Activated naive CD4-positive, alpha-beta T cell treated with anti-CD3 and anti-CD28 coated beads for 36 hours (primary cell): Measurements from ENCODE around the gene HOXC11. TPM values are rescaled to one million over a fixed set of nuclear protein-coding genes. Genes with fewer than 3 reads are reported as not detected.
A peak's percentile ranks its signal among the peaks of the same experiment; 100 is the strongest.

Experiments
- CTCF ChIA-PET: fragments of 350-600 bp; sonication (Branson Sonifier 250); formaldehyde crosslinking; loops from one replicate; lab custom pipeline; 2021; ENCODE audit warnings: antibody characterized with exemption; lab: Charles Lee
- DNase-seq: peaks from one replicate; pipeline ENCODE4 v3.0.0-alpha.2; 2020
- H3K27ac Mint-ChIP-seq: one replicate; pipeline ENCODE4 v1.8.0; 2021; ENCODE audit warnings: mild to moderate bottlenecking, mixed read lengths
- H3K27me3 Mint-ChIP-seq: one replicate; pipeline ENCODE4 v1.8.0; 2021; ENCODE audit warnings: low read depth, mixed read lengths
- H3K36me3 Mint-ChIP-seq: one replicate; pipeline ENCODE4 v1.8.0; 2021; ENCODE audit warnings: low read depth, mixed read lengths
- H3K4me1 Mint-ChIP-seq: one replicate; pipeline ENCODE4 v1.8.0; 2021; ENCODE audit warnings: low read depth, mixed read lengths
- H3K4me3 Mint-ChIP-seq: one replicate; pipeline ENCODE4 v1.8.0; 2021; ENCODE audit warnings: mild to moderate bottlenecking, moderate library complexity, mixed read lengths
- H3K9me3 Mint-ChIP-seq: one replicate; pipeline ENCODE4 v1.8.0; 2021; ENCODE audit warnings: mixed read lengths
- intact Hi-C: fragments of 100-400 bp; cut with micrococcal nuclease; formaldehyde crosslinking; loops from one replicate; pipeline ENCODE4 v1.15.1; 2023
- total RNA-seq, 2 experiments: library from RNA; stranded (reverse); gene quantifications; one replicate each; pipeline ENCODE4 v1.2.3, GENCODE V29; 2021

Gene HOXC11
- total RNA-seq, 2 experiments from 2014 or later, result not detected

DNA sequence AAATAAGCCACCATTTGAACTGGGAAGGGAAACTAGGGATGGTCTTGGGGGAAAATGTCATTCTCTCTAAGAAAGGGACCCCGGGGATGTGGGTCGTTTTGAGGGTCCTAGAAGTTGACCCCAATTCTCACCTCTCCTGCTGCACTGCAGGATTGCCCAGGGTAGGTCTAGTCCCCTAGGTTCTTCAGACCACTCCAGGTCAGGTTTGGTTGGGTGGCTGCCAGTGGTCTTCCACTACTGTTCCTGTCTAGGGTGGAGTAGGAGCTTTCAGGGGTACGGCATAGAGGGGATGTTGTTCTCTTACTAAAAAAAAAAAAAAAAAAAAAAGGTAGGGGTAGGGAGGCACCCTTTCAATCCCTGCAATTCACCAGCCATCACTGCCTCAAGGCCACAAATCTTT is 43.1 kb downstream of the HOXC11 start:
- Mint-ChIP-seq H3K4me3 (no peak overlapping the region), H3K36me3 (no peaks in the 10 kb centered on the region), H3K9me3 (no peaks in the 10 kb centered on the region), H3K27me3 (peaks cover 76% of the 10 kb centered on the region), H3K27ac (no peak overlapping the region), H3K4me1 (peaks cover 27% of the 10 kb centered on the region)
- CTCF ChIA-PET, result interaction anchor here (0.6 to 2.4 kb wide), 6 partner anchors 11 to 199 kb away, joined by 3 to 12 read pairs (median 5); partner anchors contain the start of gene HOXC5
- intact Hi-C loops, result loop anchor here (5.0 kb wide), 1 partner anchor 351 kb away; no protein-coding TSS in a partner anchor
- no peak for DNase-seq

DNA sequence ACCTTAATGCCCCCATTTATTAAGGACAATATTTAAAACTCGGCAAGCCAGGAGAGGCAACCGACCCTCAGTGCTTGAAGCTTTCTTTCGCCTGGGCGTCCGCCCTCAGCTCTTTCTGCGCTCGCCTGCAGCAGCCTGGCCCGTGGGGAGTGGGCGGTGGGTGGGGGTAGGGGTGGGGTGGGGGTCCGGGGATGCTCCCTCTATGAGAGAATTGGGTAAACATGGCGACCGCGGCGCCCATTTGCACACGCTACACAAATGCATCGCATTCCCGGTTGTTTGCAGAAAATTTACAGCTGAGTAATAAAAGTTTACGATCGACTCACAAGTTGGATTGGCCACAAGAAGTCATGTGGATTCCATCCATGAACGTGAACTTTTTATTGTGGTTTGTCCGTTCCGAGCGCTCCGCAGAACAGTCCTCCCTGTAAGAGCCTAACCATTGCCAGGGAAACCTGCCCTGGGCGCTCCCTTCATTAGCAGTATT is 43.6 kb downstream of the HOXC11 start:
- DNase-seq, result no peak
- H3K4me3 Mint-ChIP-seq, result no peak overlapping the region
- intact Hi-C loops, result loop anchor here (5.0 kb wide), 1 partner anchor 351 kb away; no protein-coding TSS in a partner anchor
- no peaks in the 10 kb centered on the region for H3K9me3 Mint-ChIP-seq
- CTCF ChIA-PET, result interaction anchor here (0.6 to 2.4 kb wide), 6 partner anchors 11 to 199 kb away, joined by 3 to 12 read pairs (median 5); partner anchors contain the start of gene HOXC5
- H3K27me3 Mint-ChIP-seq, result peaks cover 75% of the 10 kb centered on the region
- H3K36me3 Mint-ChIP-seq, result no peaks in the 10 kb centered on the region
- peaks cover 24% of the 10 kb centered on the region for H3K4me1 Mint-ChIP-seq
- no peak overlapping the region for H3K27ac Mint-ChIP-seq

DNA sequence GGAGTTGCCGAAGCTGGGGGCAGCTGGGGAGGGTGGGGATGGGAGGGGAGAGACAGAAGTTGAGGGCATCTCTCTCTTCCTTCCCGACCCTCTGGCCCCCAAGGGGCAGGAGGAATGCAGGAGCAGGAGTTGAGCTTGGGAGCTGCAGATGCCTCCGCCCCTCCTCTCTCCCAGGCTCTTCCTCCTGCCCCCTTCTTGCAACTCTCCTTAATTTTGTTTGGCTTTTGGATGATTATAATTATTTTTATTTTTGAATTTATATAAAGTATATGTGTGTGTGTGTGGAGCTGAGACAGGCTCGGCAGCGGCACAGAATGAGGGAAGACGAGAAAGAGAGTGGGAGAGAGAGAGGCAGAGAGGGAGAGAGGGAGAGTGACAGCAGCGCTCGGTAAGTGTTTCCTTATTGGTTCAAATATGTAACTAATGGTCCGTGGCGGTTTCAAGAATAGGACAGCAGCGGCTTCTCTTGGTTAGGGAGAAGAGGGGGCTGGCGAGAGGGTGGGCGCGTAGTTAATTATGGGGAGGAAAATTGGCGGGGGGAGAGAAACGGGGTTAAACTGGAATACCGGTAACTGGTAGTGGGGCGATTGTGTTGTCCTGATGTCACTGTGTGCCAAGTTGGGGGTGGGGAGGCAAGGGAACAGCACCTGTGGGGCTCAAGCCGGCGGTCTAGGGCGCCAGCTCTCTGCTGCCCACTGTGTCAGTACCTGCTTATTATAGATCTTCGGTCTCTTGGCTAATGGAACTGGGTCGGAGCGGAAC is 44.3 kb downstream of the HOXC11 start:
- CTCF ChIA-PET, result interaction anchor here (0.6 to 2.4 kb wide), 13 partner anchors 8 to 198 kb away, joined by 3 to 12 read pairs (median 4); partner anchors contain the start of genes HOXC10, HOXC5 and HOXC8
- Mint-ChIP-seq H3K4me1 (peaks cover 26% of the 10 kb centered on the region), H3K9me3 (no peaks in the 10 kb centered on the region), H3K36me3 (no peaks in the 10 kb centered on the region), H3K4me3 (peak overlapping the region; percentile 76), H3K27ac (no peak overlapping the region), H3K27me3 (peaks cover 77% of the 10 kb centered on the region)
- intact Hi-C loops, result loop anchor here (1.0 to 5.0 kb wide), 2 partner anchors 8 to 350 kb away; no protein-coding TSS in a partner anchor
- peak; percentile 19 for DNase-seq

DNA sequence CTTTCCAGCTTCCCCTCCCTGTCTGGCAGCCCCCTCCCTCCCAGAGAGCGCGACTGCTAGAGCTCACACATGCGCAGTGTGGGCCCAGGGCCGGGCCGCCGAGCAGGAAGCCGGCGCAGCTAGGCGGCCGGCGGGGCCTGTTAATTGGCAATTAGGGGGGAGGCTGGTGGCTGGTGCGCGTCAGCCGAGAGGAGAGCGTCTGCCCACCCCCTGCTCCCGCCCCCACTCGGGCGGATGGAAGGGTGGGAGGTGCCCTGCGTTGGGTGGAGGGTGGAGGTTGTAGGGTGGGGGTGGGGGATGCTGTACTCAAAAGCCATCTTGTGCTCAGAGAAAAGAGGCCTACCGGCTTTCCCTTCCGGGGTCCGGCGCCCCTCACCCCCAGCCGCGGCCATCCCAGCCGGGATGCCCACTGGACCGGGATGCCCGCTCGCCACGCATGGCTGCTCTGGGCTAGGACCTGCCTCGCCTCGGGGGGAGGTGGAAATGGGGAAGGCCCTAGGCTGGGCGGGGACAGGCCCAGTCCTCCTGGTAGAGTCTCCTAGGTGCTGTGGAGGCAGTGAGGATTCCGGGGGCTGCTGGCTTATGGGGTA is 45.0 kb downstream of the HOXC11 start:
- peak overlapping the region; percentile 76 for H3K4me3 Mint-ChIP-seq
- peaks cover 78% of the 10 kb centered on the region for H3K27me3 Mint-ChIP-seq
- H3K36me3 Mint-ChIP-seq, result no peaks in the 10 kb centered on the region
- CTCF ChIA-PET, result interaction anchor here (0.7 to 2.4 kb wide), 10 partner anchors 9 to 197 kb away, joined by 3 to 12 read pairs (median 4); partner anchors contain the start of genes HOXC10, HOXC5 and HOXC8
- H3K27ac Mint-ChIP-seq, result no peak overlapping the region
- DNase-seq, result peak; percentile 79
- H3K9me3 Mint-ChIP-seq, result no peaks in the 10 kb centered on the region
- intact Hi-C loops, result loop anchor here (1.0 to 5.0 kb wide), 2 partner anchors 9 to 349 kb away; no protein-coding TSS in a partner anchor
- H3K4me1 Mint-ChIP-seq, result peaks cover 26% of the 10 kb centered on the region

DNA sequence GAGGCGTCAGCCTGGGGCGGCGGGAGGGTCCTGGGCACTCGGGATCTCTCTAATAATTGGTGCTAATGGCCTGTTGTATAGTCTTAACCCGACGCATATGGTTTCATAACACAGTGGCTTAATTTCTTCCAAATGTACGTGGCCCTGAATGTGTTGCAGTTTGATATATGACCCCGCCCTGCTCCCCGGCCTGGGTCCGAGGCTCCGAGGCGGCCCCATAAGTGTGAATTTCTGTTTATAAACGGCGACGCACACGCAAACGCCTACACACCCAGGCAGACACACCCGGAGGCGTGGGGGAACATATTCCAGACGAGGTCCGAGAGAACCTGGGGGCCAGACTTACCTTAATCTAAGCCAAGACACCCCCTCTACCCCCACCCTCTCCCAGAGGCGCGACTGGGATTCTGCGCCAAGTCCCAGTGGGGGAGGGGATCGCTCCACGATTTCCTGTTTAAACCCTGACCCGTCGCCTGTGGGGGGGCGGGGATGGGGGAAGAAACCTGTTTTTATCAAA is 45.6 kb downstream of the HOXC11 start:
- Mint-ChIP-seq H3K4me1 (peaks cover 26% of the 10 kb centered on the region), H3K36me3 (no peaks in the 10 kb centered on the region), H3K9me3 (no peaks in the 10 kb centered on the region), H3K27ac (no peak overlapping the region), H3K27me3 (peaks cover 78% of the 10 kb centered on the region), H3K4me3 (peak overlapping the region; percentile 76)
- CTCF ChIA-PET, result interaction anchor here (1.2 kb wide), 1 partner anchor 14 kb away, joined by 6 read pairs; the partner anchor contains the start of gene HOXC5
- DNase-seq, result no peak
- intact Hi-C loops, result loop anchor here (5.0 kb wide), 1 partner anchor 349 kb away; no protein-coding TSS in a partner anchor

DNA sequence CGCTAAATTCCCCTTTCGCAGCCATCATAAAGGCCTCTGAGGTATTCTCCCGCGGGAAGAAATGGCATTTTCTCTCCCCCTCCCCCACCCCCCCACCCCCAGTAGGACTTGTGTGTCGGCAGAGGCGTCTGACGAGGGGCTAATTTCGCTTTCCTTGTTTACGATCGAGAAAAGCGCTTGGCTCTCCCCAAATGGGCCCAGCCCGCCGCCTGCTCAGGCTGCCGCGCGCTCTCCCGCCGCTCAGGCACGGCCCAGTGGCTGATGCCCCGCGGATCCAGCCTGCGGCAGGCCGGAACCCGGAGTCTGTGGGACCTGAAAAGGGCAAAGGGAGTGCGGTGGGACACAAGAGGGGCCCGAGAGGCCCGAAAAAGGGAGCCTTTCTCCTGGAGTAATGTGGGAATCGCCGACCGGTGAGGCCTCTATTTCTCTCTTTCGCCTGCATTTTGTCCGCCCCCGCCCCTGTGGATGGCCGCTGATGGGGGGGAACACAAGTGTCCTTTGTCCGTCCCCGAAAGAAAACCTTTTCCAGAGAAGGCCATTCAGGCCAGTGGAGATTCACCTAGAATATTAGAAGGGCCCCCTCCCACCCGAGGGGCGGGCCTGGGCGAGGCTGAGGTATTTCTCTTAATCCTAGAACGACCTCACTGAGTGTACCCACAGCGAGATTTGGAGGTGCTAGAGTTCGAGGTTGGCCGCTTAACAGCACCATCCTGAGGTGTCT is 46.3 kb downstream of the HOXC11 start:
- CTCF ChIA-PET, result interaction anchor here (0.6 kb wide), 1 partner anchor 13 kb away, joined by 4 read pairs; no protein-coding TSS in a partner anchor
- Mint-ChIP-seq H3K4me3 (no peak overlapping the region), H3K27ac (no peak overlapping the region), H3K9me3 (no peaks in the 10 kb centered on the region), H3K36me3 (no peaks in the 10 kb centered on the region), H3K27me3 (peaks cover 79% of the 10 kb centered on the region), H3K4me1 (peaks cover 26% of the 10 kb centered on the region)
- intact Hi-C loops, result loop anchor here (5.0 kb wide), 1 partner anchor 348 kb away; no protein-coding TSS in a partner anchor
- no peak for DNase-seq

DNA sequence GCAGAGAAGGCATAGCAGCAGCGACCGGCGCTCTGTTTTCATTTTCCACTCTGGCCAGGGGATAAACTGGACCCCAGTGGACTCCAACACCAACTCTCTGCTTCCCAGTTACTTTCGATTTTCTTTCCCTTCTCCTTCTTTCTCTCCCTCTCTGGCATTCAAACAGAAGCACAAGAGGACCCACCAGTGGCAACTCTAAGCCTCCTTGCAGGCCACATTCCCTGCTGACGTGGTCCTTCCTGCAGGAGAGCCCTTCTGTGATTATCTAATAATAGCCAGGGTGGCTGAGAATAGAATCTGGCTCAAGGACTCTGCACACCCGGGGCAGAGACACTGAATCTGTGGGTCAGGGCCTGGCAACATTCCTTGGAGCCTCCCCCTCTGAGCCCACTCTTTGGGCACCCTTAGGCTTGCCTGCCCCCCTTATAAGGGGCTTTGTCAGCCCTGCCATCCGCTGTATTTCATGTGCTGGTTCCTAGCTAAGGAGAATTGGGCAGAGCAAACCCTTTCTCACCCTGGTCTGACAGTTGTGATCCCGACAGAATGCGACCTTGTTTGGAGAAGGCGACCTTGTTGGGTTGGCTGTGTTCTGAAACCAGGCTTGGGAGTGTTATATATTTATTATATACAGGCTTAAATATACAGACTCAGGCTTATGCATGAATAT is 47.1 kb downstream of the HOXC11 start:
- H3K27ac Mint-ChIP-seq, result peak overlapping the region; percentile 50
- peaks cover 21% of the 10 kb centered on the region for H3K4me1 Mint-ChIP-seq
- intact Hi-C loops, result loop anchor here (5.0 kb wide), 1 partner anchor 347 kb away; no protein-coding TSS in a partner anchor
- peaks cover 75% of the 10 kb centered on the region for H3K27me3 Mint-ChIP-seq
- no peak for DNase-seq
- no peak overlapping the region for H3K4me3 Mint-ChIP-seq
- no peaks in the 10 kb centered on the region for H3K36me3 Mint-ChIP-seq
- CTCF ChIA-PET, result interaction anchor here (0.6 kb wide), 1 partner anchor 12 kb away, joined by 4 read pairs; no protein-coding TSS in a partner anchor
- no peaks in the 10 kb centered on the region for H3K9me3 Mint-ChIP-seq

DNA sequence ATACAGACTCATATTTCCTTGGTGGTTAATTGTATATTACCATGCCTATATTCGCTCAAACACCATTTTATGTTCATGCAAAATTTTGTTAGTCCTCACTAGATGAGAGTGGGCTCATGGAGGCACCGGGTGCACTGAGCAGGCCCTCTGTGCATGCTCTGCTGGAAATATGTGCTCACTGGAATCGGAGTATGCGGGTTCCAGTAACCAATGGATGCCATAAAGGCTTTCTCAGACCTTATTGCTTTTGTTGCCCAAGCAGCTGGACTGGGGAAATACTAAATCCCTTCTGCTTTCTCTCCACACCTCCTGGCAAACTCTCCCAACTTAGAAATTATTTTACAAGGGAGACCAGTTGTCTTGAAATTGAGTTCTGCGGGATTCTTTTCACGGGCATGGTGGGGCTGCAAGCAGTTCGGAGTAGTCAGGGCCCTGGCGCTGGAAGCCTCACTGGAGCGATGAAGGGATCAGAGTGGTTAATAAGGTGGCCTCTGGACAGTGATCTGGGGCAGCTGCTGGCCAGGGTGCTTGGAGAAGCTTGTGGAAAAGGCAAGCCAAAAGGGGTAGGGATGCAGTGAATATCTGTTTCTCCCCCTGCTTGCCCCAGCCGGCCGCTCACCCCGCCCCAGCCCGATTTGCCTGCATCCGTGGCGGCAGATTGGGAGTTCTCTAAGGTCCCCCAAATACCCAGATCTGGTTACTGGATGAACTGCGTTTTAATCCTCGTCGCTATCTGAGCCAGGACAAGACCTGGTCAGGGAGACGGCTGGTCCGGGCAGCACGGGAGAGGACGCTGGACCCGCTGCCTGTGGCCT is 47.9 kb downstream of the HOXC11 start:
- no peak for DNase-seq
- intact Hi-C loops, result no loop called here
- Mint-ChIP-seq H3K4me1 (peaks cover 20% of the 10 kb centered on the region), H3K27ac (no peak overlapping the region), H3K9me3 (no peaks in the 10 kb centered on the region), H3K36me3 (no peaks in the 10 kb centered on the region), H3K27me3 (peaks cover 72% of the 10 kb centered on the region), H3K4me3 (no peak overlapping the region)
- CTCF ChIA-PET, result interaction anchor here (0.6 kb wide), 1 partner anchor 149 kb away, joined by 3 read pairs; no protein-coding TSS in a partner anchor

DNA sequence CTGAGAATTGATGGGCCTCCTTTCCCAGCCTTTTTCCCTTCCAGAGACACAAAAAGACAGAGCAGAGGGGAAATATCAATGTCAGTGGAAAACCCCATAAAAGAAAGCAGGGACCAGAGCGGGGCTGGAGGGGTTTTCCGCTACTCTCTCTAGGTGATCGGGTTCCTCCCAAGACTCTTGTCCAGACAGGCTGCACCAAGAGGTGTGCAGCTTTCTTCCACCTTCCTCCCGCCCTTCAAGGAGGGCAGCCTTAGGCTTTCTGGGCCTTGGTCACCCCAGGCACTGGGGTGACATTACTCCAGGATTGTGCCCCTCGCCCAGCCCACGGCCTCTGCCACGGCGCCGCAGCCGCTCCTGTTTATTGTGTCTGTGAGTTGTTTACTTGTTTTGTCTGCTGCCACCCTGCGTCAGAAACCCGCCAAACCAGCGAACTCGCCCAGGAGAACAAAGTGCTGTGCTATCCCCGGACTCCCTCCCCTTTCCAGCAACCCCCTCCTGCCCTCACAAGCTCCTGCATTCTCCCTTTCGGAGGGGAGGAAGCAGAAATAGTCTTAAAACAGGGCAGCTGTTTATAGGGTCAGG is 48.6 kb downstream of the HOXC11 start:
- no peak overlapping the region for H3K27ac Mint-ChIP-seq
- intact Hi-C loops, result no loop called here
- CTCF ChIA-PET, result interaction anchor here (0.6 to 2.6 kb wide), 3 partner anchors 11 to 179 kb away, joined by 3 to 10 read pairs (median 3); partner anchors contain the start of gene HOXC5
- H3K4me1 Mint-ChIP-seq, result peaks cover 20% of the 10 kb centered on the region
- DNase-seq, result no peak
- no peak overlapping the region for H3K4me3 Mint-ChIP-seq
- H3K9me3 Mint-ChIP-seq, result no peaks in the 10 kb centered on the region
- no peaks in the 10 kb centered on the region for H3K36me3 Mint-ChIP-seq
- peaks cover 71% of the 10 kb centered on the region for H3K27me3 Mint-ChIP-seq
